ENCODE measurements around the gene TNC.

The TNC gene

DNA sequence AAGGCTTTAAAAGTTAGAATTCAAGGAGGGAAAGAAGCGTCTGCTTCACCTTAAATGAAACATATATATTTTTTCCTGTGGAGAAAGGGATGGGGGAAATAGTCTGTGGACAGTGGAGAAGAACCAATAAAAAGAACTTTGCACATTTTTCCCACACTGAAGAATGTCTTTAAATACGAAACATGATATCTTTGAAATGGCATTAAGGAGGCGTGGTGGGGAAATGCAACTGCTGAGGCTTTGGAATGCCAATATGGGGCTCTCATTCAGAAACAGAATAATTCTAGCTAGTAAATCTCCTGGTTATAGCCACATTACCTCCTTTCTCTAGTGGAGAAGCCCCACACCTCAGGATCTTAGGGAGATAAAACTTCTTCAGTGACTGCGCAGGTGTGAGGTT lies 46.8 kb downstream of the TNC start:
- in situ Hi-C loops (cut with HindIII; ENCODE audit: low sequenced_read_pairs) = no loop called here
- TF ChIP-seq, protein P1, sequence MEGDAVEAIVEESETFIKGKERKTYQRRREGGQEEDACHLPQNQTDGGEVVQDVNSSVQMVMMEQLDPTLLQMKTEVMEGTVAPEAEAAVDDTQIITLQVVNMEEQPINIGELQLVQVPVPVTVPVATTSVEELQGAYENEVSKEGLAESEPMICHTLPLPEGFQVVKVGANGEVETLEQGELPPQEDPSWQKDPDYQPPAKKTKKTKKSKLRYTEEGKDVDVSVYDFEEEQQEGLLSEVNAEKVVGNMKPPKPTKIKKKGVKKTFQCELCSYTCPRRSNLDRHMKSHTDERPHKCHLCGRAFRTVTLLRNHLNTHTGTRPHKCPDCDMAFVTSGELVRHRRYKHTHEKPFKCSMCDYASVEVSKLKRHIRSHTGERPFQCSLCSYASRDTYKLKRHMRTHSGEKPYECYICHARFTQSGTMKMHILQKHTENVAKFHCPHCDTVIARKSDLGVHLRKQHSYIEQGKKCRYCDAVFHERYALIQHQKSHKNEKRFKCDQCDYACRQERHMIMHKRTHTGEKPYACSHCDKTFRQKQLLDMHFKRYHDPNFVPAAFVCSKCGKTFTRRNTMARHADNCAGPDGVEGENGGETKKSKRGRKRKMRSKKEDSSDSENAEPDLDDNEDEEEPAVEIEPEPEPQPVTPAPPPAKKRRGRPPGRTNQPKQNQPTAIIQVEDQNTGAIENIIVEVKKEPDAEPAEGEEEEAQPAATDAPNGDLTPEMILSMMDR (IDR thresholded peaks at IDR 0.05; ENCODE audit: low read depth, low read length) = no peak
- DNase-seq (ENCODE audit: low read depth, low spot score) = no peak
- H3K4me3 ChIP-seq (ENCODE audit: low read depth, low read length) = no peak overlapping the region

GRCh38 chr9:115069771-115070170 lies 48.2 kb downstream of the TNC start:
- TF ChIP-seq, protein P1 (IDR thresholded peaks at IDR 0.05; ENCODE audit: low read depth, low read length) = no peak
- in situ Hi-C loops (cut with HindIII; ENCODE audit: low sequenced_read_pairs) = no loop called here
- DNase-seq (ENCODE audit: low read depth, low spot score) = no peak
- H3K4me3 ChIP-seq (ENCODE audit: low read depth, low read length) = no peak overlapping the region

DNA sequence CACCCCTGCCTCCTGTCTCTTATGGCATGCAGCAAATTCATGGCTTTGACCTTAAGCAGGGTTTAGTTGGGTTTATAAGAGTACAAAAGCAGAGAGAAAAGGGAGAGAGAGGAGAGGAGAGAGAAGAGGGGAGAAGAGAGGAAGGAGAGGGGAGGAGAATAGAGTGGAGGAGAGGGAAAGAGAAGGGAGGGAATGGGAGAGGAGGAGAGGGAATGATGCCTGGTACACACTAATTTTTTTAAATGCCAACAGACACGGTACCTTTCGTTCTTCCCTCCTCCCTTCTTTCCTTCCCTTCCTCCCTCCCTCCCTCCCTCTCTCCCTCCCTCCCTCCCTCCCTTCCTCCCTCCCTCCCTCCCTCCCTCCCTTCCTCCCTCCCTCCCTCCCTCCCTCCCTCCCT lies 48.7 kb downstream of the TNC start:
- no peak for DNase-seq (ENCODE audit: low read depth, low spot score)
- no peak overlapping the region for H3K4me3 ChIP-seq (ENCODE audit: low read depth, low read length)
- in situ Hi-C loops (cut with HindIII; ENCODE audit: low sequenced_read_pairs) = no loop called here
- TF ChIP-seq, protein P1 (IDR thresholded peaks at IDR 0.05; ENCODE audit: low read depth, low read length) = no peak

GRCh38 chr9:115068031-115068430 lies 49.9 kb downstream of the TNC start:
- TF ChIP-seq, protein P1 (IDR thresholded peaks at IDR 0.05; ENCODE audit: low read depth, low read length) = no peak
- in situ Hi-C loops (cut with HindIII; ENCODE audit: low sequenced_read_pairs) = no loop called here
- no peak for DNase-seq (ENCODE audit: low read depth, low spot score)
- H3K4me3 ChIP-seq (ENCODE audit: low read depth, low read length) = no peak overlapping the region

DNA sequence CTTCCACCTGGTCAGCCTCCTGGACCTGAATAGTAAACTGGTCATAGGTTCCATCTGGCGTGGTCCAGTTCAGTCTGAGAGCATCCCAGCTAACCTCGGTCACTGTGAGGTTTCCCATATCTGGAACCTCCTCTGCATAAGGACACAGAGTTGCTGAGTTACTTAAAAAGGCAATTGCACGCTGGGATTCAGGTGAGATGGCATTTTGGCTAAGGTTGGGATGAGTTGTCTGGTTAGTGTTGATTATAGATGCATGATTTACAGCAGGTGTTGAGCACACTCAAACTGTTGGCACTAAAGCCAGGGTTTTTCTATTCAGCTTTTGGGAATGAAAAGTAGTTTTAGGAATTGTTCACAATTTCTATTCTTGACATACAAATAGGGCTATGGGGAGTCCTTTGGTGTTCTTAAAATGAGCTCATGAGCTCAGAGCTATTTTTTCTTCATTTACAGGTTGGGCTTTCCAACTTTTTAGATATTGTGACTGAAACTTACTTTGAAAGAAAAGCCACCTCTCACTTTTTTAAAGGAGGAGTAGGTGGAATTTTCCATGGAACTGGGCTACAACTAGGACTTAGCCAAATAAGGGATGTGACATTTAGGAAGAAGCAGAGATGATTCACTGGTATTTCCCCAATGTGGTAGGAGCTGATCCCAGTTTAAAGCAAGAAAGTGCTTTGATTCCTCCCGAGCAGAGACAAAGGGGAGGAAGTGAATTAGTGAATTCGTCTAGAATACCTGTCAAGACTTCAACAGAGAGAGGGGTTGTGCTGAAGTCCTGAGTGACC lies 54.7 kb downstream of the TNC start:
- no peak overlapping the region for H3K4me3 ChIP-seq (ENCODE audit: low read depth, low read length)
- in situ Hi-C loops (cut with HindIII; ENCODE audit: low sequenced_read_pairs) = no loop called here
- TF ChIP-seq, protein P1 (IDR thresholded peaks at IDR 0.05; ENCODE audit: low read depth, low read length) = no peak
- peak; percentile 26 for DNase-seq (ENCODE audit: low read depth, low spot score)

DNA sequence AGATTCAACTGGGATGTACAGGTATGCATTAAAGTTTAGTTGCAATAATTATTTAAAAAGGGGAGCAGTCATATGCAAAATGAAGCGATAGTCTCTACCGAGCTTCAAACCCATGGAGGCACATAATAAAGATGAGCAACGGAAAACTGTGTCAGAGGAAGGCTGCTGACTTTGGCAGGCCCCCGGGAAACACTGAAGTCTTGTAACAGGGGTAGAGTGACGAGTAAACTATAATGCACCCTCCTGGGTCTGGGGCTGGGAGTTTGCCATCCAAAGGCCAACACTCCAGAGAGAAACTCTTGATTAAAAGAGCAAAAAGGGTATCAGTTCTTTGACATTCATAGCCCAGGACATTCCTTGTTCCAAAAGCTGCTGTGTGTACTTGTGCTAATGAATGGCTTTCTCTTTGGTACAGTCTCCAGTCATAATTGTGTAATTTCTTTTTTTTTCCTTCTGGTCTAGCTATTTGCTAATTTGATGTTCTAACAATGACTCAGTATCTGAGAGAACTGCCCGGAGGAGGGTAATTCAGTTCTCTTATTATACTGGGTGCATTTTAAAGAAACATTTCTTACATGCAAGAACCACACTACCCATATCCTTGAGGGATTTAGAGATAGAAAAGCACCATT lies 59.2 kb downstream of the TNC start:
- peak; percentile 76 for DNase-seq (ENCODE audit: low read depth, low spot score)
- H3K4me3 ChIP-seq (ENCODE audit: low read depth, low read length) = no peak overlapping the region
- TF ChIP-seq, protein P1 (IDR thresholded peaks at IDR 0.05; ENCODE audit: low read depth, low read length) = no peak
- in situ Hi-C loops (cut with HindIII; ENCODE audit: low sequenced_read_pairs) = no loop called here

All from astrocyte of the spinal cord (primary cell).